ENCODE results near the gene MTHFSD.

The MTHFSD gene

GRCh38 chr16:86581458-86581857 is 26.4 kb upstream of the MTHFSD start:
- no peak for DNase-seq

GRCh38 chr16:86580791-86581170 is 25.7 kb upstream of the MTHFSD start:
- DNase-seq = no peak

- no peak for DNase-seq
Measured at GRCh38 chr16:86580063-86580790, 25.2 kb upstream of the MTHFSD start.

GRCh38 chr16:86579268-86580062 is 24.4 kb upstream of the MTHFSD start:
- no peak for DNase-seq

- DNase-seq = no peak
Measured at GRCh38 chr16:86578611-86579267, 23.7 kb upstream of the MTHFSD start.

- DNase-seq = no peak
Measured at GRCh38 chr16:86578061-86578599, 23.1 kb upstream of the MTHFSD start, which contains the start of gene FOXL1. FOXL1 (plus strand) TSS chr16:86578549; CDS start chr16:86578724, 175 bp downstream.

GRCh38 chr16:86577314-86577971 is 22.4 kb upstream of the MTHFSD start:
- DNase-seq = no peak

DNA sequence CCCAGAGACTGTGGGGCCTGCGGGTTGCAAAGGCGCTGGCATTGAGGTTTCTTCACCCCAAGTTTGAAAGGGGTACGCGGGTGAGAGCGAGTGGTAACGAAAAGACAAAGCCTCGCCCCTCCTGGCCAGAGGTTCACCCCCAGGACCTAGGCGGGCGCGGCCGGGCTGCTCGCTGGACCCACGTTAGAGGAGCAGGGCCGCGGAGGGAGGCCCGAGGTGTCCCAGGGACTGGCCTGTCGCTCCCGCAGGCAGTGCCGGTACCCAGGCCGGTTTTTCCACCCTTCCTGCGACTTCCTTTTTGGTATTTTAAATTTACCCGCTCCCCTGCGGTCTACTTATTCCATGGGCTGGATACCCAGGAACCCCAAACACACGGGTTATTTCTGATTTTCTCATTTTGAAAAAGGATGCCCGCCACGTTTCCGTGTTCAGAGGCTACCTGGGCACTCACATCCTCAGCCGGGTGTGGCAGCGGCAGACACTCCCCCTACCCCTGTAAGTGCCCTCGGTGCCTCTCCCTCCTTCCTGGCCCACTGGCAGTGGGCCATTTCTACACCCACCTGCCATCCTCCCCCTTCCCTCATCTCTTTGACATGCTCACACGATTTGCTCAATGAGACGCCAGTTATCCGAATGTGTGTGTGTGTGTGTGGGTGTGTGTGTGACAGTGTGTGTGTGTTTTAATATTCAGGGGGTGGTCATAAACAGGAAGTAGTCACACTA is 21.7 kb upstream of the MTHFSD start:
- no peak for DNase-seq

- no peak for DNase-seq
Measured at GRCh38 chr16:86575754-86576557, 20.9 kb upstream of the MTHFSD start.

DNA sequence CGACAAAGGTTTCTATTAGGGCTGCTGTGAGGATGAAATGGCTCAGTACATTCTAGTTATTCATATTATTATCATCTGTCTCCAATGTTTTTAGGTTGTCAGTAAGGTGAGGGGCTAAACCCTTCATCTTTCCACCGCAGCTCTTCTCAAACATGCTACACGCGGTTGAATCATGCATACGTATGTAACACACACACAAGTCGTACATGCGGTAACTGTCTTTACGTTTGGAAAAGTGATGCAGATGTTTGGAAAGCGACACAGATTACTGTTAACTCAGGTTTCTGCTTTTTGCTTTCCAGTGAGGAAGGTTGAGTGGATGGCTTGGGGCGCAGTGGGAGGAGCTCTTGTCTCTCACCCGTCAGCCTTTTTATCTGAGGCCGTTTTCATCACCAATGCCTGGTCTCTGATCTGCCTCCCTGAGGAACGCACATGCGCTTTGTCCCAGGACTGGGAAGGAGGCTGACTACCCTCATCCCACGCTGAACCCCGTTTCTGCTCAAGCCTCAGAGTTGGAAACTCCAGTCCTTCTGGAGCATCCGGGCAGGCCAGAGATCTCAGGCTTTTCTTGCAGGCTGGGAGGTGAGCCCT is 20.2 kb upstream of the MTHFSD start:
- no peak for DNase-seq

DNA sequence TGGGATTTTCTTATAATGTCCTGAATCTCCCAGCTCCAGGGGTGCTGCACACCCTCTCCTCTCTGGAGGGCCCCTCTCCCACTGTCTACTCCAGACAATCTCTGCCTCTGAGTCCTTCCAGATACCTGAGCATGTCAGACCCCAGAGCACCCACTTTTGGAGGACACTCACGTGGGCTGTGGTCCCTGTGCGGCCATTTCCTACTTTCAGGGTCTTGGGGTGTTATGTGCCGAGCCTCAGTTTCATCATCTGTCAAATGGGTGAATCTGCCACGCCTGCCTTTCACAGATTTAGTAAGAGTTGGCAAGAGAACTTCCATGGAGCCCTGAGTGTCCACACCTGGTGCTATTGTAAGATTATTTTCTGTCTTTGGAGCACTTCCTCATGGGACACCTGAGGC is 19.6 kb upstream of the MTHFSD start:
- DNase-seq = no peak

GRCh38 chr16:86573646-86574508 is 18.8 kb upstream of the MTHFSD start:
- no peak for DNase-seq

DNA sequence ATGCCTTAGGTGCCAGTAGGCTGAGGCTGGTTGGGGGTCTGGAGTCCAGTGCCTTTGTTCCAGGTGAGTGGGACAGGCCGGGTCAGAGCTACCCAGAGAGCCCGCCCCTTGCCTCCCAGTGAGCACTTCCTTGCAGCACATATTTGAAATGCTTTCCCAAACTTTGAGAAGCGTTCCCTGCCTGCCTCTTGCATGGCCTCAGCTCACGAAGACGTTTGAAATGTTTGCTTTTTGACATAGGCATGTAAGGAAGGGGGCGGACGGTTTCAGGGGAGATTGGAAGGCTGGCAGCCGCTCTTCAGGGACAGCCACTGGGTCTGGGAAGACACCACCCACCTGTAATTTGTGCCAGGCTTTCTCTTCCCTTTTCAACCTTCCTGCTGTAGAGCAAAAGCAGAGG is 18.2 kb upstream of the MTHFSD start:
- no peak for DNase-seq

DNA sequence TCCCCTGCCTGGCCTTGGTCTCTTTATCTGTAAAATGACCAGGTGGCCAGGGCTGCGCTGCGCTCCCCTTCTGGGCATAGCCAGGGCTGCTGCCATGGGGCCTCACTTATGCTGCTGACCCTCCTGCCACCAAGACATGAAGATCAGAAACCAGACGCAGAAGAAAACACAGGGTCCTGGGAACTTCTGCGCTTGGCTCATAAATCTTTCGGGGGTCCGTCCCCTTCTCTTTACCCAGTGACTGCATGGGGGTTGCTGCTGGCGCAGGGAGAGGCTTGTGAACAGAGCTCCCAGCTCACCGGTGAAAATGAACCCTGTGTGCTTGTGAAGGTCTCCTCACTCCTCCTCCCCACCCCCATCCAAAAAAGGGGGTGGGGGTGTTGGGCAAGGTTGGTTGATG is 17.6 kb upstream of the MTHFSD start:
- DNase-seq = no peak

DNA sequence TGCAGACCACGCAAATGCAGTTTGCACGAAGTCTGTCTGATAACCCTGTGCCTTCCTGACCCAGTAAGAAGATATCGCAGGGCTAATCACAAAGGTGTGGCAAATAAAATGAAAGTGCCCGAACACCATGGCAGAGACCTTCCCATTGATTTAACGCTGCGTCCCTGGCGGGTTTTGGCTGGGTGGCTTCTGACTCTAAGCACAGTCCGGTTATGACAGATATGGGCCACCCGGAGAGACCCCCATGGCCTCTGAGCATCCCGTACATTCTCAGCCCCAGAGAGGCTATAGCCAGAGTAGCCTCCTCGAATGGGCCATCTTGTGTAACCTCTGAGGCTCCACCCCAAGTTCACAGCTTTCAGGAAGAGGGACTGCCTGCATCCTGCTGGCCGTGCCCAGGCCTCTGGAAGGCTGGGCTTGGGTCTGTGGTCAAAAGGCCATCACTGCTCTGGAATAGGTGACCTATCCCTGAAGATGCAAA is 17.0 kb upstream of the MTHFSD start:
- DNase-seq = no peak

- no peak for DNase-seq
Measured at GRCh38 chr16:86571530-86571915, 16.5 kb upstream of the MTHFSD start.

- no peak for DNase-seq
Measured at GRCh38 chr16:86570558-86571529, 15.8 kb upstream of the MTHFSD start.

- no peak for DNase-seq
Measured at GRCh38 chr16:86569701-86570447, 14.8 kb upstream of the MTHFSD start.

Measured in SHP77 treated with DMSO at 0.1 percent for 48 hours (cell line).